NOMO-1 (cell line): ENCODE data around the gene CNTNAP4.

Experiments
- DNase-seq, 2 experiments: peaks; one replicate each; lab custom pipeline; 2025; ENCODE audit not compliant: unreplicated experiment in 2 of 2; lab: John Stamatoyannopoulos, UW

CNTNAP4 gene

GRCh38 chr16:76387994-76388393 lies 110.8 kb downstream of the CNTNAP4 start:
- DNase-seq: no peak

- no peak for DNase-seq
Observed at GRCh38 chr16:76389126-76389525, 111.9 kb downstream of the CNTNAP4 start.

GRCh38 chr16:76390476-76390875 lies 113.3 kb downstream of the CNTNAP4 start:
- DNase-seq: no peak

GRCh38 chr16:76396977-76397376 lies 119.8 kb downstream of the CNTNAP4 start:
- no peak for DNase-seq

GRCh38 chr16:76409706-76410105 lies 132.5 kb downstream of the CNTNAP4 start:
- no peak for DNase-seq

GRCh38 chr16:76421571-76421970 lies 144.4 kb downstream of the CNTNAP4 start:
- DNase-seq: no peak

- DNase-seq: peak; percentile 70 to 72
Observed at GRCh38 chr16:76428858-76429257, 151.7 kb downstream of the CNTNAP4 start.

- DNase-seq: peak in 1 of 2 experiments; percentile 10
Observed at GRCh38 chr16:76441391-76441790, 164.2 kb downstream of the CNTNAP4 start.

- no peak for DNase-seq
Observed at GRCh38 chr16:76441876-76442275, 164.7 kb downstream of the CNTNAP4 start.

- DNase-seq: no peak
Observed at GRCh38 chr16:76443973-76444372, 166.8 kb downstream of the CNTNAP4 start.

- no peak for DNase-seq
Observed at GRCh38 chr16:76444832-76445231, 167.6 kb downstream of the CNTNAP4 start.

GRCh38 chr16:76445815-76446214 lies 168.6 kb downstream of the CNTNAP4 start:
- DNase-seq: no peak

GRCh38 chr16:76446251-76446650 lies 169.1 kb downstream of the CNTNAP4 start:
- DNase-seq: no peak

- peak in 1 of 2 experiments; percentile 16 for DNase-seq
Observed at GRCh38 chr16:76450890-76451289, 173.7 kb downstream of the CNTNAP4 start.

- DNase-seq: no peak
Observed at GRCh38 chr16:76455257-76455656, 178.1 kb downstream of the CNTNAP4 start.

- DNase-seq: peak; percentile 9 to 29
Observed at GRCh38 chr16:76456016-76456415, 178.8 kb downstream of the CNTNAP4 start.

GRCh38 chr16:76459111-76459510 lies 181.9 kb downstream of the CNTNAP4 start:
- DNase-seq: no peak

- no peak for DNase-seq
Observed at GRCh38 chr16:76461836-76462235, 184.6 kb downstream of the CNTNAP4 start.

- DNase-seq: no peak
Observed at GRCh38 chr16:76464955-76465620, 187.9 kb downstream of the CNTNAP4 start.

- no peak for DNase-seq
Observed at GRCh38 chr16:76466871-76467270, 189.7 kb downstream of the CNTNAP4 start.

- DNase-seq: no peak
Observed at GRCh38 chr16:76474048-76474447, 196.8 kb downstream of the CNTNAP4 start.

- no peak for DNase-seq
Observed at GRCh38 chr16:76478105-76478504, 200.9 kb downstream of the CNTNAP4 start.
